ENCODE measurements around the gene CCER1. TPM values are rescaled to one million over a fixed set of nuclear protein-coding genes. Genes with fewer than 3 reads are reported as not detected.

CCER1 gene
- total RNA-seq (2014; rRNA removed; shearing (Covaris generic)): not detected in 2 replicates
- not detected in 2 replicates for polyA plus RNA-seq (2016; fragmentation: Nextera tagmentation; extraction: Ambion mirVana)
- long read RNA-seq: 0 reads

GRCh38 chr12:90954921-90955320, at the start of gene CCER1:
TSS of gene CCER1 (minus strand) at chr12:90955176. CDS start at chr12:90954742, 434 bp downstream.
- no peaks in the 10 kb centered on the region for H3K27me3 ChIP-seq (ENCODE audit: insufficient read depth)
- no peak within 1 kb of the TSS for H2AFZ ChIP-seq
- H3K36me3 Mint-ChIP-seq (ENCODE audit: low read depth): no peaks in the 10 kb centered on the region; the same call in 2 of the 3 replicates
- H3K79me2 ChIP-seq (replicated peaks; ENCODE audit: insufficient read depth): no peaks in the 10 kb centered on the region
- no peaks in the 10 kb centered on the region for H3K36me3 ChIP-seq (ENCODE audit: insufficient read depth)
- peaks cover 4% of the 10 kb centered on the region for H3K27me3 Mint-ChIP-seq (ENCODE audit: insufficient read depth, low read depth, poor library complexity)
- H3K4me3 ChIP-seq: no peak within 1 kb of the TSS
- no peaks in the 10 kb centered on the region for H3F3A ChIP-seq (replicated peaks; ENCODE audit: low read depth)
- TF ChIP-seq EZH2phosphoT487 (IDR thresholded peaks at IDR 0.05; ENCODE audit: unreplicated experiment) (no peak), ZNF114 (CRISPR knock-in tag; IDR thresholded peaks at IDR 0.05) (no peak), NANOG (IDR thresholded peaks at IDR 0.05; ENCODE audit: borderline replicate concordance) (no peak), REST (IDR thresholded peaks at IDR 0.05; ENCODE audit: unreplicated experiment) (no peak), ZNF462 (CRISPR knock-in tag; IDR thresholded peaks at IDR 0.05) (no peak), STAT1 (IDR thresholded peaks at IDR 0.05; ENCODE audit: unreplicated experiment) (no peak), JUNB (IDR thresholded peaks at IDR 0.05; ENCODE audit: unreplicated experiment) (no peak), CREB1 (CRISPR knock-in tag; IDR thresholded peaks at IDR 0.05; ENCODE audit: low read depth) (no peak), POLR2AphosphoS5 (IDR thresholded peaks at IDR 0.05; ENCODE audit: low read depth) (no peak), CTCF (conservative IDR thresholded peaks at IDR 0.05; ENCODE audit: low read depth in 2 of 2) (no peak), ZNF331 (CRISPR knock-in tag; IDR thresholded peaks at IDR 0.05; ENCODE audit: low read depth) (no peak), EZH2 (IDR thresholded peaks at IDR 0.05; ENCODE audit: low read depth, unreplicated experiment) (no peak), ETS1 (IDR thresholded peaks at IDR 0.05) (no peak)
- H3K27ac ChIP-seq (ENCODE audit: low read depth): no peak within 1 kb of the TSS
- H3K9me3 Mint-ChIP-seq: no peaks in the 10 kb centered on the region
- H3K27ac Mint-ChIP-seq: no peak within 1 kb of the TSS
- no peaks in the 10 kb centered on the region for H3K4me1 Mint-ChIP-seq
- no peaks in the 10 kb centered on the region for H3K9me2 ChIP-seq (ENCODE audit: insufficient read depth)
- no peak within 1 kb of the TSS for H3K4me3 Mint-ChIP-seq
- H3K4me1 ChIP-seq (ENCODE audit: insufficient read depth): no peaks in the 10 kb centered on the region
- H3K4me2 ChIP-seq: no peak within 1 kb of the TSS
- ATAC-seq (no peak), DNase-seq (ENCODE audit: low spot score) (no peak)
- no peaks in the 10 kb centered on the region for H4K20me1 ChIP-seq (replicated peaks; ENCODE audit: insufficient read depth)
